HEK293 (cell line): ENCODE data around the gene TRMT1.

Experiments used
- CTCF ChIP-seq: fragments of 450-650 bp; formaldehyde crosslinking; IDR thresholded peaks from 2 replicates; pipeline ENCODE4 v1.5.1; 2016; ENCODE audit warnings: missing biosample characterization, missing genetic modification characterization
- KLF16 ChIP-seq: fragments of 450-650 bp; formaldehyde crosslinking; IDR thresholded peaks from 2 replicates; pipeline ENCODE4 v1.5.1; 2017; ENCODE audit warnings: missing biosample characterization, missing genetic modification characterization
- PRDM4 ChIP-seq: fragments of 450-650 bp; formaldehyde crosslinking; IDR thresholded peaks from 2 replicates; pipeline ENCODE4 v1.5.1; 2017; ENCODE audit warnings: missing biosample characterization, missing genetic modification characterization
- REST ChIP-seq: fragments of 450-650 bp; formaldehyde crosslinking; IDR thresholded peaks from 2 replicates; pipeline ENCODE4 v1.5.1; 2016; ENCODE audit warnings: missing biosample characterization, missing genetic modification characterization
- ZBTB21 ChIP-seq: fragments of 450-650 bp; formaldehyde crosslinking; IDR thresholded peaks from 2 replicates; pipeline ENCODE4 v1.5.1; 2017; ENCODE audit warnings: missing biosample characterization, missing genetic modification characterization
- ZNF138 ChIP-seq: fragments of 450-650 bp; formaldehyde crosslinking; IDR thresholded peaks from 2 replicates; pipeline ENCODE4 v1.5.1; 2016; ENCODE audit warnings: missing biosample characterization, missing genetic modification characterization, borderline replicate concordance
- ZNF146 ChIP-seq: fragments of 450-650 bp; formaldehyde crosslinking; IDR thresholded peaks from 2 replicates; pipeline ENCODE4 v1.5.1; 2016; ENCODE audit warnings: missing biosample characterization, missing genetic modification characterization
- ZNF175 ChIP-seq: fragments of 450-650 bp; formaldehyde crosslinking; IDR thresholded peaks from 2 replicates; pipeline ENCODE4 v1.5.1; 2016; ENCODE audit warnings: missing biosample characterization, missing genetic modification characterization
- ZNF211 ChIP-seq: fragments of 450-650 bp; formaldehyde crosslinking; IDR thresholded peaks from 2 replicates; pipeline ENCODE4 v1.5.1; 2016; ENCODE audit warnings: low read depth, missing biosample characterization, missing genetic modification characterization
- ZNF23 ChIP-seq: fragments of 450-650 bp; formaldehyde crosslinking; IDR thresholded peaks from 2 replicates; pipeline ENCODE4 v1.5.1; 2016; ENCODE audit warnings: missing biosample characterization, missing genetic modification characterization, borderline replicate concordance
- ZNF274 ChIP-seq, 2 experiments: fragments of 200-500 bp in 1 of 2; fragments of 450-650 bp in 1 of 2; sonication (Bioruptor generic) in 1 of 2; formaldehyde crosslinking in 1 of 2; IDR thresholded peaks; 2 replicates each; pipeline versions ENCODE4 v1.5.1 to v1.6.1; 2014 to 2016; ENCODE audit warnings: borderline replicate concordance in 1 of 2, inconsistent platforms in 1 of 2, low read length in 1 of 2, missing biosample characterization in 1 of 2, missing genetic modification characterization in 1 of 2
- ZNF449 ChIP-seq: fragments of 450-650 bp; formaldehyde crosslinking; IDR thresholded peaks from 2 replicates; pipeline ENCODE4 v1.5.1; 2017; ENCODE audit warnings: missing biosample characterization, mild to moderate bottlenecking, missing genetic modification characterization, moderate library complexity
- ZNF518A ChIP-seq: fragments of 450-650 bp; formaldehyde crosslinking; conservative IDR thresholded peaks from 2 replicates; pipeline ENCODE4 v1.5.1; 2016; ENCODE audit warnings: low read depth, missing biosample characterization, missing genetic modification characterization

GRCh38 chr19:13063461-13064091 is 53.0 kb downstream of the TRMT1 start:
- TF ChIP-seq ZNF146 (tag by site-specific recombination) (no peak), ZNF449 (tag by site-specific recombination) (no peak), KLF16 (no peak), ZNF518A (tag by site-specific recombination) (no peak), ZBTB21 (tag by site-specific recombination) (no peak), ZNF138 (tag by site-specific recombination) (no peak), ZNF23 (tag by site-specific recombination) (no peak), CTCF (no peak), REST (tag by site-specific recombination) (no peak), ZNF274 (IDR thresholded peaks at IDR 0.05; ENCODE audit: low read length) (no peak), ZNF274 (tag by site-specific recombination; IDR thresholded peaks at IDR 0.05; ENCODE audit: borderline replicate concordance) (no peak), ZNF211 (no peak), ZNF175 (no peak), PRDM4 (tag by site-specific recombination) (no peak)
